HepG2 (cell line): ENCODE measurements around the gene PDE4C. TPM values are rescaled to one million over a fixed set of nuclear protein-coding genes. Genes with fewer than 3 reads are reported as not detected.

Source experiments
- ARHGAP35 ChIP-seq: sonication (generic); formaldehyde crosslinking; IDR thresholded peaks from 2 replicates; pipeline ENCODE4 v1.9.0; 2022; ENCODE audit warnings: mild to moderate bottlenecking, inconsistent platforms, moderate library complexity, missing genetic modification reagents, borderline replicate concordance
- DNMT3B ChIP-seq: conservative IDR thresholded peaks from 2 replicates; pipeline ENCODE4 v1.6.1; 2016; ENCODE audit warnings: missing biosample characterization, control low read depth
- EP300 ChIP-seq, 3 experiments: sonication (generic) in 1 of 3; formaldehyde crosslinking in 1 of 3; IDR thresholded peaks; 2 replicates each; pipeline versions ENCODE4 v1.5.1 to v1.6.1; 2011 to 2020; ENCODE audit warnings: low read depth in 2 of 3, low read length in 2 of 3, borderline replicate concordance in 1 of 3, improper control_type of control experiment in 1 of 3, mild to moderate bottlenecking in 1 of 3, missing genetic modification reagents in 1 of 3, moderate library complexity in 1 of 3
- HOXA5 ChIP-seq: sonication (generic); formaldehyde crosslinking; IDR thresholded peaks from 2 replicates; pipeline ENCODE4 v1.4.0; 2020; ENCODE audit warnings: missing genetic modification reagents
- IKZF4 ChIP-seq: sonication (generic); formaldehyde crosslinking; IDR thresholded peaks from 2 replicates; pipeline ENCODE4 v1.5.1; 2020; ENCODE audit warnings: borderline replicate concordance, mild to moderate bottlenecking, low read depth, missing genetic modification reagents; ENCODE audit errors: not compliant biosample characterization
- MBNL3 ChIP-seq: fragments of 250-450 bp; sonication (Bioruptor Pico); conservative IDR thresholded peaks from 2 replicates; pipeline ENCODE4 v1.8.0; 2022; ENCODE audit warnings: mild to moderate bottlenecking, inconsistent platforms
- NCOA2 ChIP-seq: sonication (generic); formaldehyde crosslinking; IDR thresholded peaks from 2 replicates; pipeline ENCODE4 v1.8.0; 2022; ENCODE audit warnings: inconsistent platforms
- PHF21A ChIP-seq: sonication (generic); formaldehyde crosslinking; IDR thresholded peaks from 2 replicates; pipeline ENCODE4 v1.5.0; 2020; ENCODE audit warnings: mild to moderate bottlenecking, missing genetic modification reagents
- PHF5A ChIP-seq: IDR thresholded peaks from one replicate; pipeline ENCODE4 v1.6.1; 2018; ENCODE audit warnings: low read depth, missing genetic modification reagents; ENCODE audit not compliant: unreplicated experiment
- RAD21 ChIP-seq: fragments of 450-650 bp; formaldehyde crosslinking; IDR thresholded peaks from 2 replicates; pipeline ENCODE4 v1.5.0; 2020; ENCODE audit warnings: mild to moderate bottlenecking
- SP140L ChIP-seq: sonication (generic); formaldehyde crosslinking; IDR thresholded peaks from 2 replicates; pipeline ENCODE4 v1.4.0; 2020; ENCODE audit warnings: missing genetic modification reagents, borderline replicate concordance
- TFE3 ChIP-seq: IDR thresholded peaks from 2 replicates; pipeline ENCODE4 v1.6.1; 2016
- ZBTB3 ChIP-seq: sonication (generic); formaldehyde crosslinking; IDR thresholded peaks from 2 replicates; pipeline ENCODE4 v1.4.0; 2020; ENCODE audit warnings: low read depth, mild to moderate bottlenecking, moderate library complexity, missing genetic modification reagents, borderline replicate concordance
- ZBTB38 ChIP-seq: sonication (generic); formaldehyde crosslinking; IDR thresholded peaks from 2 replicates; pipeline ENCODE4 v1.5.1; 2020; ENCODE audit warnings: mild to moderate bottlenecking, missing genetic modification reagents
- ZFP37 ChIP-seq: sonication (generic); formaldehyde crosslinking; IDR thresholded peaks from 2 replicates; pipeline ENCODE4 v1.4.0; 2020; ENCODE audit warnings: missing genetic modification reagents, borderline replicate concordance
- ZNF138 ChIP-seq: sonication (generic); formaldehyde crosslinking; IDR thresholded peaks from 2 replicates; pipeline ENCODE4 v1.5.0; 2020; ENCODE audit warnings: mild to moderate bottlenecking, low read depth, missing genetic modification reagents
- ZNF543 ChIP-seq: sonication (generic); formaldehyde crosslinking; IDR thresholded peaks from 2 replicates; pipeline ENCODE4 v1.4.0; 2020; ENCODE audit warnings: mild to moderate bottlenecking, missing genetic modification reagents
- ZNF577 ChIP-seq: sonication (generic); formaldehyde crosslinking; IDR thresholded peaks from 2 replicates; pipeline ENCODE4 v1.4.0; 2020; ENCODE audit warnings: mild to moderate bottlenecking, low read depth, missing genetic modification reagents, borderline replicate concordance
- ZNF589 ChIP-seq: sonication (generic); formaldehyde crosslinking; conservative IDR thresholded peaks from 2 replicates; pipeline ENCODE4 v1.8.0; 2022; ENCODE audit warnings: mild to moderate bottlenecking, moderate library complexity, missing genetic modification reagents
- ZNF615 ChIP-seq: sonication (generic); formaldehyde crosslinking; IDR thresholded peaks from 2 replicates; pipeline ENCODE4 v1.5.0; 2020; ENCODE audit warnings: mild to moderate bottlenecking, missing genetic modification reagents, borderline replicate concordance
- ZNF746 ChIP-seq: sonication (generic); formaldehyde crosslinking; IDR thresholded peaks from 2 replicates; pipeline ENCODE4 v1.8.0; 2022; ENCODE audit warnings: mild to moderate bottlenecking, missing genetic modification reagents
- ZNF790 ChIP-seq: sonication (generic); formaldehyde crosslinking; IDR thresholded peaks from 2 replicates; pipeline ENCODE4 v1.8.0; 2022; ENCODE audit warnings: missing genetic modification reagents, mild to moderate bottlenecking, borderline replicate concordance
- ZNF883 ChIP-seq: sonication (generic); formaldehyde crosslinking; IDR thresholded peaks from 2 replicates; pipeline ENCODE4 v1.5.1; 2020; ENCODE audit warnings: mild to moderate bottlenecking, missing genetic modification reagents; ENCODE audit errors: not compliant biosample characterization
- ZSCAN21 ChIP-seq: sonication (generic); formaldehyde crosslinking; IDR thresholded peaks from 2 replicates; pipeline ENCODE4 v1.8.0; 2022; ENCODE audit warnings: mild to moderate bottlenecking, missing genetic modification reagents, moderate library complexity, borderline replicate concordance
- polyA plus RNA-seq, 8 experiments: library from polyadenylated mRNA; depleted of rRNA in 3 of 8; stranded (reverse) in 7 of 8; unstranded in 1 of 8; fragments of >200 nt; fragmentation: Illumina TruSeq in 4 of 8; extraction: Trizol in 4 of 8; gene quantifications; 2 replicates each; pipeline versions ENCODE4 v1.2.1 to v1.2.3, GENCODE V29; 2011 to 2016; ENCODE audit warnings: low read depth in 4 of 8, missing spikeins in 1 of 8, mixed read lengths in 1 of 8; ENCODE audit not compliant: insufficient read depth in 1 of 8
- total RNA-seq, 5 experiments: library from RNA; depleted of rRNA; stranded (reverse); fragments of >200 nt; fragmentation: Illumina TruSeq; extraction: Trizol; gene quantifications; 2 replicates each; pipeline ENCODE4 v1.2.3, GENCODE V29; 2016; ENCODE audit warnings: low read depth in 1 of 5
- TF ChIP-seq, protein P1 (sequence below): sonication (generic); formaldehyde crosslinking; IDR thresholded peaks from 2 replicates; pipeline ENCODE4 v1.4.0; 2020; ENCODE audit warnings: missing genetic modification reagents

The PDE4C gene
- total and polyA plus RNA-seq, 2 of the 13 experiments (the other 11 are each of a cell fraction or from before 2014, with no cell fraction given): 1.4 to 14.0 TPM

DNA sequence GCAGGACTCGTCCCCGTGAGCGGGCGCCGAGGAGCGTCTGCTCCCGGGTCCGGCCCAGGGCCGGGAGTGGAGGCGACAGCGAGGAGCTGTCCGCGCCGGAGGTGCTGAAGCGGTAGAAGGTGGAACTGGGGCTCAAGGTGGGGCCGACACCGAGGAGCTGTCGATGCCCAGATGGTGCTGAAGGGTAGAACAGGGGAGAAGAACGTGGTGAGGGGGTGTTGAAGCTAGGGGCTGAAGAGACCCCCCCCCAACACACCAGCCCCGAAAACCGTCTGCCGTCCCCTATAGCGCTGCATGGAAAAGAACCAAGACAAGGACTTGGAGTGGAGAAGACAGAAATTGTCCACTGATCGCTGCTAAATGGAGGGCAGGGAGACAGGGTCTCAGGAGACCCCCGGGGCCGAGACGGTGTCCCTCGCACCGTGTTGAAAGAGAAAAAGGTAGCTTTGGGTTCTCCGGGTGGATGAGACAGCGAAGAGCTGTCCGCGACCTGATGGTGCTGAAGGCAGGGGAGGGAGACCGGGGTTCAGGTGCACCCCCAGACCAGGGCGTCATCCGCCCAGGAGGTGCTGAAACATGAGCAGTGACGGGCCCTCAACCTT lies 7.1 kb upstream of the PDE4C start (continued):
- TF ChIP-seq HOXA5: peak; percentile 99
- TF ChIP-seq ZBTB3 (CRISPR knock-in tag): peak; percentile 72; the same call in 1 of the 2 replicates
- TF ChIP-seq ARHGAP35: peak; percentile 94
- peak; percentile 81 for TF ChIP-seq IKZF4 (CRISPR knock-in tag)
- peak; percentile 95; the same call in 1 of the 2 replicates for TF ChIP-seq ZNF790
- TF ChIP-seq PHF5A: peak; percentile 85
- peak; percentile 66; the same call in 1 of the 2 replicates for TF ChIP-seq ZNF615 (CRISPR knock-in tag)
- TF ChIP-seq PHF21A (CRISPR knock-in tag): no peak
- no peak; the same call in 1 of the 2 replicates for TF ChIP-seq RAD21 (CRISPR knock-in tag)
- no peak for TF ChIP-seq EP300 (IDR thresholded peaks at IDR 0.05; ENCODE audit: low read depth in 2 of 2, low read length in 2 of 2)
- no peak for TF ChIP-seq EP300 (CRISPR knock-in tag; IDR thresholded peaks at IDR 0.05; ENCODE audit: borderline replicate concordance)
- peak; percentile 82 for TF ChIP-seq TFE3 (CRISPR knock-in tag)
- peak; percentile 95; the same call in 1 of the 2 replicates for TF ChIP-seq SP140L
- TF ChIP-seq ZNF746: peak; percentile 68; the same call in 1 of the 2 replicates
- peak; percentile 95; the same call in 1 of the 2 replicates for TF ChIP-seq ZFP37 (CRISPR knock-in tag)
- no peak for TF ChIP-seq MBNL3 (CRISPR knock-in tag)
- peak; percentile 70; the same call in 1 of the 2 replicates for TF ChIP-seq ZNF543 (CRISPR knock-in tag)
- peak; percentile 76; the same call in 1 of the 2 replicates for TF ChIP-seq ZNF577 (CRISPR knock-in tag)
- peak; percentile 91; the same call in 1 of the 2 replicates for TF ChIP-seq DNMT3B (CRISPR knock-in tag)
- peak; percentile 83 for TF ChIP-seq ZNF589 (CRISPR knock-in tag)
- TF ChIP-seq, protein P1, sequence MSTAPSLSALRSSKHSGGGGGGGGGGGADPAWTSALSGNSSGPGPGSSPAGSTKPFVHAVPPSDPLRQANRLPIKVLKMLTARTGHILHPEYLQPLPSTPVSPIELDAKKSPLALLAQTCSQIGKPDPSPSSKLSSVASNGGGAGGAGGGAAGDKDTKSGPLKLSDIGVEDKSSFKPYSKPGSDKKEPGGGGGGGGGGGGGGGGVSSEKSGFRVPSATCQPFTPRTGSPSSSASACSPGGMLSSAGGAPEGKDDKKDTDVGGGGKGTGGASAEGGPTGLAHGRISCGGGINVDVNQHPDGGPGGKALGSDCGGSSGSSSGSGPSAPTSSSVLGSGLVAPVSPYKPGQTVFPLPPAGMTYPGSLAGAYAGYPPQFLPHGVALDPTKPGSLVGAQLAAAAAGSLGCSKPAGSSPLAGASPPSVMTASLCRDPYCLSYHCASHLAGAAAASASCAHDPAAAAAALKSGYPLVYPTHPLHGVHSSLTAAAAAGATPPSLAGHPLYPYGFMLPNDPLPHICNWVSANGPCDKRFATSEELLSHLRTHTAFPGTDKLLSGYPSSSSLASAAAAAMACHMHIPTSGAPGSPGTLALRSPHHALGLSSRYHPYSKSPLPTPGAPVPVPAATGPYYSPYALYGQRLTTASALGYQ (CRISPR knock-in tag): peak; percentile 74; the same call in 1 of the 2 replicates
- no peak for TF ChIP-seq ZBTB38 (CRISPR knock-in tag)
- peak; percentile 49; the same call in 1 of the 2 replicates for TF ChIP-seq ZNF138 (CRISPR knock-in tag)
- peak; percentile 81 for TF ChIP-seq ZNF883 (CRISPR knock-in tag)
- TF ChIP-seq NCOA2 (CRISPR knock-in tag): peak; percentile 64
- peak; percentile 84; the same call in 1 of the 2 replicates for TF ChIP-seq ZSCAN21 (CRISPR knock-in tag)
